NCI-H748 (cell line): Measurements from ENCODE around the gene SAG.
"Not testable (repeated sequence)": the region's sequence is repeated elsewhere in the genome, so short reads cannot be mapped to it uniquely, and the experiment has no call there.

Experiments used
- DNase-seq: peaks from one replicate; lab custom pipeline; 2025; ENCODE audit not compliant: unreplicated experiment; lab: John Stamatoyannopoulos, UW

Gene SAG

DNA sequence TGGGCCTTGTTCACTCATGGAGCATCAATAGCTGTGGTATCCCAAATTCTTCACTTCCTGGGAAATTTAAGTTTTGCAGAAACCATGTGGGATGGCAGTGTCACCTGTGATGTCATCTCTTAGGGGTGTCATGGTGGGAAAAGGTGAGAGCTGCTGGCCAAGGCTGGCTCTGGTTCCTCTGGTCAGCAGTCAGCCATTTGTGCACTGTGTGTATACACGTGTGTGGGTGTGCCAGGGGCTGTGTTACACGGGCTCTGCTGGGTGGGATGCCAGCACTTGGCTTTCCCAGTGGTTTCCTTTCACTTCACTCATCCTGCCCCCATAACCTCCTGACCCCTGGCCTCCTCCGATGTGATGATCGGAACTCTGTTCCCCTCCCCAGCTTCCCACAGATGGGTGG is 21.3 kb downstream of the SAG start:
- DNase-seq: no peak

DNA sequence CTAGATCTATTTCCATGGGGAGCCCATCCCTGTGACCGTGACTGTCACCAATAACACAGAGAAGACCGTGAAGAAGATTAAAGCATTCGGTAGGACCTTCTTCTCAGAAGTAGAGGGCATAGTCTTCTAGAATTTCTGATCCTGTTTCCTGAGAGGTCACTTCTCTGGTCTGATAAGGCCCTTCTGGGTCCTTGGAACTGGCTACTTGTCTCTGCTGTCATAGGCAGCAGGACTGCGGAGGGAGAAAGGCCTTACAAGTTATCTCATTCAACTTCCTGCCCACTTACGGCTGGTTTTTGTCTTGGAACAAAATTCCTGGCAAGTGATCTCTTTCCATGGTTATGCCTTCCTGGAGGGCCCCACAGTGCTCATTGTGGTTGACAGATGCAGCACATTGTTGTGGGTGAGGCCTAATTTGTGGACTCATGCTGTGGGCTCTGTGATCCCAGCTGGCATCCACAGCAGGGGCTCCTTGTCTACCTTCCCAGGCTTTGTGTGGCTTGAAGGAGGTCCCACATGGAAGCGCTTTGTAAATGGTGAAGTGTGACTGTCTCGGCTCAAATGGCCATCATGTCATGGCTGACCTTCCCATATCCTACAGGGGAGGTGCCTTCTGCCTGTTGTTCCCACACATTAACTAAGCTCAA is 22.0 kb downstream of the SAG start:
- DNase-seq: peak; percentile 70

GRCh38 chr2:233331536-233331935 is 23.9 kb downstream of the SAG start:
- DNase-seq: no peak

GRCh38 chr2:233332125-233332524 is 24.5 kb downstream of the SAG start:
- DNase-seq: no peak

- no peak for DNase-seq
Measured at GRCh38 chr2:233334915-233335314, 27.3 kb downstream of the SAG start.

- DNase-seq: not testable (repeated sequence)
Measured at GRCh38 chr2:233336091-233336490, 28.5 kb downstream of the SAG start.

GRCh38 chr2:233336541-233336940 is 28.9 kb downstream of the SAG start:
- DNase-seq: no peak

DNA sequence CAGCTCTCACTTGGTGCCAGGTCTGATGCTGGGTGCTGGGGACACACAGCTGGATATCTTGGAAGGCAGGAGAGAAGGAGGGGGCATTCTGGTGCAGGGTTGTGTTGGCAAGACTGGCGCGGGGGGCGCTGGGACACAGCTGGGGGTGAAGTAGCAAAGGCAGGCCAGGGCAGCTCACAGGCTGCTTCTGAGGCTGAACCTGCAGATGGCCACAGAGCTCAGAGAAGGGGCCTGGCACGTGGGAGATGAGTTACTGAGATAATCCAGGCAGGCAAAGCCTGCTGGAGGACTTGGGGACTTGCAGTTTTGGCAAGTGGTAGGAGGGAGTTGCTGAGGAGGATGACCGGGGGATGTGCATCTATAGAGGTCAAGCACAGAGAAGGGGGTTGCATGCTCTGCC is 30.4 kb downstream of the SAG start:
- DNase-seq: no peak

DNA sequence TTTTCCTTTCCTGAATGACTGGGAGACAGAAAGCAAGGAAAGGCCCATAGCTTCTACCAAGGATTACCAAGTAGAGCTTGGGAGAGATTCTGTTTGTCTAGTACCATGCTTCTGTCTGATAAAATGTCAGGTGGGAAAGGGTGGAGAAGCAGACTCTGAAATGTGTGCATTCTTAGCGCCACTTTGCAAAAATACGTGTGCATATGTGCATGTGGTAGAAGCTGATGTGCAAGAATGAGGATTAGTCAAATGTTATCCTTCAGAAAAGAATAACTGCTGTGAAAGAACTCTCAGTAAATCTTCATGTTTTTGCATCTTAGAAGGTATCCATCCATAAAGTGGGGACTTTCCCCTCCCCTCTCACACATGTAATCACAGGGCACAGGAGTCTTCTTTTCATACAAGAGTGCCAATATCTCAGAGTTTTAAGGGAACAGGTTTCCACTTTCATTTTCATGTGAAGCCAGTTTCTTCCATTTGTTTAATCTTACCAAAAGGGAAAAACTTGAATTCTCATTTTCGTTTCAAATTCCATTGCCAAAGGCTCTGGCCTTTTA is 31.3 kb downstream of the SAG start:
- DNase-seq: no peak

- DNase-seq: no peak
Measured at GRCh38 chr2:233339427-233339826, 31.8 kb downstream of the SAG start.

- DNase-seq: no peak
Measured at GRCh38 chr2:233341296-233341695, 33.7 kb downstream of the SAG start.

GRCh38 chr2:233342301-233342700 is 34.7 kb downstream of the SAG start:
- DNase-seq: no peak

GRCh38 chr2:233343171-233343705 is 35.6 kb downstream of the SAG start:
- no peak for DNase-seq

DNA sequence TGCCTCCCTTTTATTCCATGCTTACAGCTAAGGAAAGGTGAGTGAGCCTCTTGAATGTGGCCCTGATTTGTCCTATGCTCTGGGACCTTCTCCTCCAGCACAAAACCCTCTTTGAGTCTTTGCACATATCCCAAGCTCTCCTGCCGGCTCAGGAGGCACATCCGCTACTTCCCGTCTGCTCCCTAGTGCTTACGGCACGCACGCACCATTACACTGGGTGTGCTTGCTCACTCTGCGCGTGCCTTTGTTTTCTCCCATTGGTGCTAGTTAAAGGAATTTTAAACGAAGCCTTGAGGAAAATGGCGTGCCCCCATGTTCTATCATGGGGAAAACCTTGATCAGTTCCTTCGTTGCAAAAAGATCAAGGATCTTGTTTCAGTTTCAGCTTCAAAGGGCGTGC is 38.8 kb downstream of the SAG start:
- no peak for DNase-seq

DNA sequence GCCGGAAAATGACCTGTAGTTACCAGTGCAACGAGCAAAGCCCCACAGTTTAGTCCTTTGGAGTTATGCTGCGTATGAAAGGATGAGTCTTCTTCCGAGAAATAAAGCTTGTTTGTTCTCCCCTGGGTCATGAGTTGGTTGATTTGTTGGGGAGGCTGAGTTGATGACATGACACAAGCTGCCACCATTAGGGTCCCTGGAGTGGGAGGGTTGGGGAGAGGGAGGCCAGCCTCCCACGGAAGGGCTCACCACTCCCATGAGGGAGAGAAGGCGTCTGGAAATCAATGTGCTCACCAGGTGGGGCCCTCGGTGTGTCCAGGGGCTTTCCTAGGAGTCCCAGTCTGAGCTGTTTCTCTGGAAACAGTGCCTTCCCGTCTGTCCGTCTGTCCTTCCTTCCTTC is 39.3 kb downstream of the SAG start:
- DNase-seq: no peak

GRCh38 chr2:233349005-233349998 is 41.7 kb downstream of the SAG start:
- peak; percentile 62 for DNase-seq

- DNase-seq: no peak
Measured at GRCh38 chr2:233350708-233351107, 43.1 kb downstream of the SAG start.

DNA sequence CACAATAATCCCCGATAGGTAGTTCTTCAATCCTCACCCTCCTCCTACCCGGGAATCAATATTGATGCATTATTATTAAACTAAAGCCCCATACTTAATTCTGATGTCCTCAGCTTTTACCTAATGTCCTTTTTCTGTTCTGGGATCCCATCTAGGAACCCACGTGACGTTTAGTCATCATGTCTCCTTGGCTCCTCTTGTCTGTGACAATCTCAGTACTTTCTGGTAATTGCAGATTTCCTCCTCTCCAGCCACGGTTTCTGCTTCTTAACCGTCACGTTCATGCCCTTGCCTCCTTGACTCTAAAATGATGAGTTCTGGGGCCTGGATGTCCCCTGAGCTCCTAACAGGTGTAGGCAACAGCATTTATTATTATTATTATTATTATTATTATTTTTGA is 43.8 kb downstream of the SAG start:
- DNase-seq: no peak

GRCh38 chr2:233352141-233352842 is 44.7 kb downstream of the SAG start:
- no peak for DNase-seq

DNA sequence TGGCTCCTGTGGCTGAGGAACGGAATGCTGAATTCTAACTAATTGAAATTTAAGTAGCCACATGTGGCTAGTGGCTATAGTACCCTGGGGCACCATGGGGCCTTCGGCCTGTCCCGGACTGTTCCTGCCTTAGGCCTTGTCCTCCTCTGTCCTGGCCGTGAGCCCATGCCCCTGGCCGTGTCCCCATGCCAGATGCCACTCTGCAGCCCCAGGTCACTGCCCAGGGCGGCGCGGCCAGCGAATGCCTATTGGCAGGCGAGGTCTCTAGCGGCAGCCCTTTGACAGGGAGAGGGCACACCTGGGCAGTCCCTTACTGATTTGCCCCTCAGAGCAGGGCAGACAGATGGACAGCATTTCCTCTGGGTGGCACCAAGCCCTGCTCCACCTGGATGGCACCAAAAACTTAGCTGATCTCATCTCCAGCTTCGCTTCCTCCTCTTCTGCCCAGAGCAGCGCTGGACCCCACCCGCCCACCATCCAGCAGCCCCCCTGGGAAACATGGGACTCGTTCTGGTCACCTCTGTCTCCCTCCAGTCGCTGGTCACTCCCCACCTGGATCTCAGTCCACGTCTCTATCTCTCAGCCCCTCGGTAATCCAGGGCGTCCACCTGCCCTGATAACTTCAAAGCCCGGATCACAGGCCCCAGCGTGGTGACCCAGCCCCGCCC is 45.6 kb downstream of the SAG start:
- no peak for DNase-seq
